Liver (tissue), 9 donors: Measurements from ENCODE around the gene TXNDC11. TPM values are rescaled to one million over a fixed set of nuclear protein-coding genes. Genes with fewer than 3 reads are reported as not detected.

ENCODE experiments used
- DNase-seq: peaks from one replicate; pipeline ENCODE4 v3.0.0-alpha.2; 2017; ENCODE audit warnings: low spot score
- H3K27ac ChIP-seq, 2 donors: one replicate each; pipeline ENCODE4 v1.7.0; 2013; ENCODE audit warnings: inconsistent platforms in 2 of 2, low read length in 2 of 2, control low read depth in 1 of 2, low read depth in 1 of 2, mild to moderate bottlenecking in 1 of 2
- H3K27me3 ChIP-seq, 4 donors: one replicate each; pipeline versions ENCODE4 v1.6.1 to v1.7.0; 2013; ENCODE audit warnings: low read length in 3 of 4, inconsistent platforms in 1 of 4, mild to moderate bottlenecking in 1 of 4, moderate library complexity in 1 of 4; ENCODE audit not compliant: control insufficient read depth in 4 of 4, insufficient read depth in 4 of 4
- H3K36me3 ChIP-seq, 4 donors: one replicate each; pipeline versions ENCODE4 v1.6.1 to v1.7.0; 2013; ENCODE audit warnings: low read length in 3 of 4, mild to moderate bottlenecking in 3 of 4, low read depth in 1 of 4, moderate library complexity in 1 of 4; ENCODE audit not compliant: control insufficient read depth in 4 of 4, insufficient read depth in 3 of 4
- H3K4me1 ChIP-seq, 4 donors: one replicate each; pipeline versions ENCODE4 v1.6.1 to v1.7.0; 2013; ENCODE audit warnings: low read length in 3 of 4, mild to moderate bottlenecking in 3 of 4, moderate library complexity in 1 of 4; ENCODE audit not compliant: control insufficient read depth in 4 of 4, insufficient read depth in 4 of 4
- H3K4me3 ChIP-seq, 3 donors: one replicate each; pipeline versions ENCODE4 v1.6.1 to v1.7.0; 2013; ENCODE audit warnings: low read length in 3 of 3, control low read depth in 1 of 3, low read depth in 1 of 3, mild to moderate bottlenecking in 1 of 3
- H3K9ac ChIP-seq, 2 donors: one replicate each; pipeline ENCODE4 v1.7.0; 2013; ENCODE audit warnings: low read length in 2 of 2, mild to moderate bottlenecking in 2 of 2, moderate library complexity in 2 of 2, control low read depth in 1 of 2, low read depth in 1 of 2
- H3K9me3 ChIP-seq, 4 donors: one replicate each; pipeline versions ENCODE4 v1.6.1 to v1.7.0; 2013; ENCODE audit warnings: low read length in 3 of 4; ENCODE audit not compliant: control insufficient read depth in 4 of 4
- ATF3 ChIP-seq: IDR thresholded peaks from 2 replicates; pipeline ENCODE4 v1.6.1; 2016; ENCODE audit warnings: antibody characterized with exemption
- CTCF ChIP-seq: fragments of 150-350 bp; IDR thresholded peaks from 2 replicates; pipeline ENCODE4 v1.5.1; 2017; ENCODE audit warnings: improper control_type of control experiment, low read depth, low read length; ENCODE audit not compliant: missing input control
- EGR1 ChIP-seq, 2 donors: IDR thresholded peaks; 2 replicates each; pipeline ENCODE4 v1.6.1; 2016 to 2018; ENCODE audit warnings: antibody characterized with exemption in 2 of 2, low read depth in 2 of 2
- FOXA1 ChIP-seq: IDR thresholded peaks from 2 replicates; pipeline ENCODE4 v1.6.1; 2016; ENCODE audit warnings: antibody characterized with exemption
- FOXA2 ChIP-seq: IDR thresholded peaks from 2 replicates; pipeline ENCODE4 v1.6.1; 2016; ENCODE audit warnings: antibody characterized with exemption
- HNF4A ChIP-seq, 2 donors: conservative IDR thresholded peaks; 2 replicates each; pipeline ENCODE4 v1.6.1; 2016; ENCODE audit warnings: antibody characterized with exemption in 2 of 2, mild to moderate bottlenecking in 2 of 2
- HNF4G ChIP-seq: IDR thresholded peaks from 2 replicates; pipeline ENCODE4 v1.6.1; 2016; ENCODE audit warnings: antibody characterized with exemption
- MAX ChIP-seq: IDR thresholded peaks from 2 replicates; pipeline ENCODE4 v1.6.1; 2016; ENCODE audit warnings: antibody characterized with exemption
- NR2F2 ChIP-seq: IDR thresholded peaks from 2 replicates; pipeline ENCODE4 v1.6.1; 2016; ENCODE audit warnings: antibody characterized with exemption
- RAD21 ChIP-seq, 2 donors: IDR thresholded peaks; 2 replicates each; pipeline ENCODE4 v1.6.1; 2016; ENCODE audit warnings: antibody characterized with exemption in 2 of 2, mild to moderate bottlenecking in 2 of 2
- RXRA ChIP-seq, 2 donors: IDR thresholded peaks; 2 replicates each; pipeline ENCODE4 v1.6.1; 2017 to 2018; ENCODE audit warnings: antibody characterized with exemption in 2 of 2, mild to moderate bottlenecking in 1 of 2
- SP1 ChIP-seq: IDR thresholded peaks from 2 replicates; pipeline ENCODE4 v1.6.1; 2018; ENCODE audit warnings: antibody characterized with exemption, mild to moderate bottlenecking
- YY1 ChIP-seq: IDR thresholded peaks from 2 replicates; pipeline ENCODE4 v1.6.1; 2016; ENCODE audit warnings: antibody characterized with exemption, mild to moderate bottlenecking
- ZBTB33 ChIP-seq: IDR thresholded peaks from 2 replicates; pipeline ENCODE4 v1.6.1; 2016; ENCODE audit warnings: antibody characterized with exemption
- WGBS: extraction: QIAGEN DNeasy Blood & Tissue Kit; methylation state at CpG from one replicate; pipeline ENCODE4 v1.1.7; 2013; 5-methylcytosine and 5-hydroxymethylcytosine counted together
- polyA plus RNA-seq, 2 donors: library from polyadenylated mRNA; stranded (reverse) in 1 of 2; unstranded in 1 of 2; fragments of 200-250 nt in 1 of 2; fragments of >200 nt in 1 of 2; fragmentation: Nextera tagmentation in 1 of 2; extraction: Ambion mirVana in 1 of 2; gene quantifications; one replicate each; pipeline versions ENCODE4 v1.2.1 to v1.2.3, GENCODE V29; 2013 to 2015
- total RNA-seq, 2 donors: library from RNA; depleted of rRNA; stranded (reverse); fragments of >200 nt; gene quantifications; one replicate each; pipeline ENCODE4 v1.2.3, GENCODE V29; 2014
- donor health status: healthy.
- donor health status: healthy.
- donor health status: healthy.
- donor health status: healthy.
- donor health status: healthy.

The TXNDC11 gene
- total and polyA plus RNA-seq, 4 donors, result 26.4 to 63.5 (median 48.5) TPM

GRCh38 chr16:11768849-11769248 lies 26.2 kb upstream of the TXNDC11 start:
- no peak for TF ChIP-seq HNF4A (conservative IDR thresholded peaks at IDR 0.05)
- no peak for TF ChIP-seq FOXA1
- TF ChIP-seq RXRA (IDR thresholded peaks at IDR 0.05), result no peak
- no peak for TF ChIP-seq ATF3
- no peak for TF ChIP-seq EGR1 (IDR thresholded peaks at IDR 0.05; ENCODE audit: low read depth in 2 of 2)
- no peak for TF ChIP-seq SP1
- TF ChIP-seq CTCF, result no peak
- TF ChIP-seq RAD21 (IDR thresholded peaks at IDR 0.05), result no peak
- no peak for TF ChIP-seq NR2F2
- TF ChIP-seq MAX, result no peak
- TF ChIP-seq HNF4G, result no peak
- no peak overlapping the region for H3K9ac ChIP-seq
- no peaks in the 10 kb centered on the region for H3K9me3 ChIP-seq
- H3K4me1 ChIP-seq, result no peaks in the 10 kb centered on the region
- 86% methylated on average over 7 of the region's 7 CpGs for WGBS
- H3K4me3 ChIP-seq, result no peak overlapping the region
- no peak for DNase-seq
- no peak overlapping the region for H3K27ac ChIP-seq
- no peaks in the 10 kb centered on the region for H3K27me3 ChIP-seq
- peaks cover 17 to 62% (median 55%) of the 10 kb centered on the region in 4 donors for H3K36me3 ChIP-seq

- DNase-seq, result no peak
- Histone ChIP-seq H3K36me3 (peaks cover 2 to 48% (median 45%) of the 10 kb centered on the region in 4 donors), H3K27me3 (no peaks in the 10 kb centered on the region), H3K4me3 (no peak overlapping the region), H3K9ac (no peak overlapping the region), H3K4me1 (peaks cover 3 to 21% (median 16%) of the 10 kb centered on the region in 4 donors), H3K27ac (no peak overlapping the region), H3K9me3 (no peaks in the 10 kb centered on the region)
- WGBS, result 50% methylated on average over 4 of the region's 4 CpGs
- no peak for TF ChIP-seq RXRA (IDR thresholded peaks at IDR 0.05)
- TF ChIP-seq RAD21 (IDR thresholded peaks at IDR 0.05), result no peak
These were observed 19.8 kb upstream of the TXNDC11 start for GRCh38 chr16:11762431-11762830.

GRCh38 chr16:11759997-11760396 lies 17.3 kb upstream of the TXNDC11 start:
- 96% methylated on average over 4 of the region's 4 CpGs for WGBS
- H3K4me1 ChIP-seq, result peaks cover 3 to 21% (median 18%) of the 10 kb centered on the region in 4 donors
- DNase-seq, result no peak
- H3K9me3 ChIP-seq, result no peaks in the 10 kb centered on the region
- peaks cover 0 to 45% (median 39%) of the 10 kb centered on the region in 4 donors for H3K36me3 ChIP-seq
- H3K27me3 ChIP-seq, result no peaks in the 10 kb centered on the region
- H3K4me3 ChIP-seq, result no peak overlapping the region
- H3K27ac ChIP-seq, result no peak overlapping the region
- TF ChIP-seq HNF4G, result no peak
- no peak overlapping the region for H3K9ac ChIP-seq

- no peak for DNase-seq
- TF ChIP-seq CTCF, result no peak
- TF ChIP-seq FOXA2, result no peak
- TF ChIP-seq RXRA (IDR thresholded peaks at IDR 0.05), result no peak
- no peak for TF ChIP-seq FOXA1
- no peak for TF ChIP-seq HNF4A (conservative IDR thresholded peaks at IDR 0.05)
- TF ChIP-seq MAX, result no peak
- no peak for TF ChIP-seq YY1
- no peak for TF ChIP-seq ZBTB33
- Histone ChIP-seq H3K9me3 (no peaks in the 10 kb centered on the region), H3K4me3 (no peak overlapping the region), H3K27me3 (no peaks in the 10 kb centered on the region), H3K36me3 (peaks cover 0 to 43% (median 37%) of the 10 kb centered on the region in 4 donors), H3K27ac (no peak overlapping the region), H3K4me1 (peaks cover 3 to 25% (median 19%) of the 10 kb centered on the region in 4 donors), H3K9ac (no peak overlapping the region)
- 84% methylated on average over 9 of the region's 9 CpGs for WGBS
These were observed 16.6 kb upstream of the TXNDC11 start for GRCh38 chr16:11759163-11759834.
